GM12878 (cell line): ENCODE measurements around the gene DNAJC11. TPM values are rescaled to one million over a fixed set of nuclear protein-coding genes. Genes with fewer than 3 reads are reported as not detected.
A peak's percentile ranks its signal among the peaks of the same experiment; 100 is the strongest.
"Not testable (repeated sequence)": the region's sequence is repeated elsewhere in the genome, so short reads cannot be mapped to it uniquely, and the experiment has no call there.

Source experiments
- ATAC-seq: fragments of 200-7000 bp; cut with Tn5 transposase; 3 replicates; pipeline ENCODE4 v1.9.1; 2020; ENCODE audit warnings: mild to moderate bottlenecking, moderate library complexity
- BruUV-seq: library from RNA; stranded (reverse); fragments of 400-500 nt; replicated peaks from 2 replicates; lab custom pipeline; 2021; lab: Mats Ljungman, UMichigan
- CTCF ChIA-PET: fragments of 300-600 bp; sonication (Branson Sonifier 250); formaldehyde crosslinking; extraction: SDS; loops from one replicate; lab custom pipeline; 2021; ENCODE audit warnings: inconsistent platforms; lab: Yijun Ruan, JAX
- POLR2A ChIA-PET: fragments of 350-600 bp; formaldehyde crosslinking; extraction: SDS; loops from one replicate; lab custom pipeline; 2021; ENCODE audit warnings: inconsistent platforms; lab: Charles Lee
- RAD21 ChIA-PET: fragments of 300-600 bp; sonication (Branson Sonifier 250); formaldehyde crosslinking; loops from one replicate; lab custom pipeline; 2023; ENCODE audit warnings: antibody characterized with exemption; ENCODE audit not compliant: unreplicated experiment; lab: Charles Lee
- SMC1A ChIA-PET: fragments of 300-600 bp; sonication (Branson Sonifier 250); formaldehyde crosslinking; loops from one replicate; lab custom pipeline; 2023; ENCODE audit not compliant: unreplicated experiment, uncharacterized antibody; lab: Charles Lee
- DNase-seq: peaks from one replicate; pipeline ENCODE4 v3.0.0-alpha.2; 2011; ENCODE audit warnings: low read depth, low spot score
- FAIRE-seq: peaks from 3 replicates; lab custom pipeline; 2011; peaks lifted over from hg19 to GRCh38; lab: Jason Lieb, UNC
- H2AFZ ChIP-seq: 2 replicates; pipeline ENCODE4 v1.6.0; 2011; ENCODE audit warnings: low read depth, low read length, control low read depth; ENCODE audit not compliant: control insufficient read depth
- H3K27ac ChIP-seq: 2 replicates; pipeline ENCODE4 v1.5.1; 2011; ENCODE audit warnings: control low read depth; ENCODE audit not compliant: control insufficient read depth, insufficient read depth
- H3K27me3 ChIP-seq, 2 experiments: replicated peaks in 1 of 2; 2 replicates each; pipeline versions ENCODE4 v1.6.0 to v1.6.1; 2011; ENCODE audit warnings: low read length in 1 of 2; ENCODE audit not compliant: control insufficient read depth in 2 of 2, insufficient read depth in 2 of 2
- H3K36me3 ChIP-seq, 2 experiments: 2 replicates each; pipeline ENCODE4 v1.5.1; 2011; ENCODE audit warnings: low read length in 1 of 2; ENCODE audit not compliant: control insufficient read depth in 2 of 2, insufficient read depth in 2 of 2
- H3K4me1 ChIP-seq: 2 replicates; pipeline ENCODE4 v1.6.1; 2011; ENCODE audit warnings: mild to moderate bottlenecking, low read length, moderate library complexity, mixed read lengths; ENCODE audit not compliant: control insufficient read depth, insufficient read depth
- H3K4me2 ChIP-seq: 2 replicates; pipeline ENCODE4 v1.6.0; 2011; ENCODE audit warnings: control low read depth; ENCODE audit not compliant: control insufficient read depth, insufficient read depth
- H3K4me3 ChIP-seq: fragments of 200-600 bp; sonication (generic); 2 replicates; pipeline ENCODE4 v1.5.1; 2016
- H3K79me2 ChIP-seq: 2 replicates; pipeline ENCODE4 v1.6.0; 2011; ENCODE audit warnings: low read length; ENCODE audit not compliant: control insufficient read depth, insufficient read depth
- H3K9ac ChIP-seq: 2 replicates; pipeline ENCODE4 v1.8.0; 2011; ENCODE audit warnings: low read length, control low read depth, mixed read lengths; ENCODE audit not compliant: control insufficient read depth, insufficient read depth
- H3K9me3 ChIP-seq: replicated peaks from 3 replicates; pipeline ENCODE4 v1.5.1; 2011; ENCODE audit warnings: mild to moderate bottlenecking, low read length; ENCODE audit not compliant: control insufficient read depth, insufficient read depth
- H4K20me1 ChIP-seq: 2 replicates; pipeline ENCODE4 v1.6.0; 2011; ENCODE audit not compliant: control insufficient read depth, insufficient read depth
- BCL11A ChIP-seq: IDR thresholded peaks from 2 replicates; pipeline ENCODE4 v1.6.1; 2011; ENCODE audit warnings: low read depth, low read length
- BHLHE40 ChIP-seq, 2 experiments: fragments of 450-650 bp in 1 of 2; IDR thresholded peaks; 2 replicates each; pipeline ENCODE4 v1.6.1; 2011 to 2017; ENCODE audit warnings: low read depth in 2 of 2, borderline replicate concordance in 1 of 2, improper control_type of control experiment in 1 of 2, low read length in 1 of 2, mild to moderate bottlenecking in 1 of 2
- CHD4 ChIP-seq: fragments of 200-600 bp; sonication (generic); IDR thresholded peaks from 2 replicates; pipeline ENCODE4 v1.6.1; 2016; ENCODE audit warnings: mild to moderate bottlenecking
- EED ChIP-seq: sonication (generic); IDR thresholded peaks from 2 replicates; pipeline ENCODE4 v1.6.1; 2016; ENCODE audit warnings: antibody characterized with exemption, low read depth
- IKZF1 ChIP-seq: fragments of 450-650 bp; conservative IDR thresholded peaks from 2 replicates; pipeline ENCODE4 v1.6.1; 2017; ENCODE audit warnings: antibody characterized with exemption, mild to moderate bottlenecking
- JUNB ChIP-seq: IDR thresholded peaks from 2 replicates; pipeline ENCODE4 v1.6.1; 2016; ENCODE audit warnings: antibody characterized with exemption, mild to moderate bottlenecking
- MXI1 ChIP-seq: fragments of 150-350 bp; IDR thresholded peaks from 2 replicates; pipeline ENCODE4 v1.6.1; 2011; ENCODE audit warnings: low read depth, mild to moderate bottlenecking, inconsistent platforms, low read length, improper control_type of control experiment
- RUNX3 ChIP-seq: IDR thresholded peaks from 2 replicates; pipeline ENCODE4 v1.6.1; 2012; ENCODE audit warnings: low read length, inconsistent platforms
- STAT1 ChIP-seq: fragments of 450-650 bp; conservative IDR thresholded peaks from 2 replicates; pipeline ENCODE4 v1.6.1; 2014; ENCODE audit warnings: antibody characterized with exemption, mild to moderate bottlenecking
- ZSCAN29 ChIP-seq: fragments of 450-650 bp; IDR thresholded peaks from 2 replicates; pipeline ENCODE4 v1.6.1; 2017; ENCODE audit warnings: mild to moderate bottlenecking, moderate library complexity
- ZZZ3 ChIP-seq: IDR thresholded peaks from 2 replicates; pipeline ENCODE4 v1.6.1; 2011; ENCODE audit warnings: low read depth; ENCODE audit not compliant: control insufficient read depth, insufficient read length
- WGBS: methylation state at CpG from one replicate; pipeline ENCODE4 v1.1.6; 2016; ENCODE audit warnings: low lambda C conversion rate; ENCODE audit not compliant: insufficient replicate concordance, insufficient coverage; ENCODE audit errors: missing lambda C conversion rate; 5-methylcytosine and 5-hydroxymethylcytosine counted together
- in situ Hi-C: fragments of 300-500 bp; cut with MboI; formaldehyde crosslinking; loops from 9 replicates; pipeline ENCODE4 v1.14.3; 2018; ENCODE audit warnings: mixed read lengths
- intact Hi-C: fragments of 100-400 bp; cut with micrococcal nuclease; formaldehyde crosslinking; loops from one replicate; pipeline ENCODE4 v1.14.2; 2022; ENCODE audit not compliant: unreplicated experiment
- polyA plus RNA-seq, 11 experiments: library from polyadenylated mRNA; depleted of rRNA in 4 of 11; unstranded in 6 of 11; stranded (reverse) in 5 of 11; fragments of >200 nt; fragmentation: Nextera tagmentation in 4 of 11; fragmentation: Illumina TruSeq in 1 of 11; extraction: Ambion mirVana in 4 of 11; extraction: Trizol in 1 of 11; gene quantifications; 1 replicate in 1 of 11; 2 replicates in 10 of 11; pipeline versions ENCODE4 v1.2.1 to v1.2.3, GENCODE V29; 2011 to 2016; ENCODE audit warnings: inconsistent platforms in 2 of 11, missing spikeins in 2 of 11, low read depth in 1 of 11
- total RNA-seq, 4 experiments: library from RNA; depleted of rRNA in 3 of 4; stranded (reverse); fragments of >200 nt in 3 of 4; fragmentation: Illumina TruSeq in 1 of 4; extraction: Trizol in 1 of 4; gene quantifications; 2 replicates each; pipeline versions ENCODE4 v1.2.1 to v1.2.3, GENCODE V29; 2013 to 2021
- TF ChIP-seq, protein P1 (sequence below): IDR thresholded peaks from 2 replicates; pipeline ENCODE4 v1.6.1; 2011; ENCODE audit warnings: borderline replicate concordance, low read depth, mild to moderate bottlenecking, moderate library complexity, mixed read lengths, low read length; ENCODE audit not compliant: insufficient read depth; ENCODE audit errors: extremely low read length

The DNAJC11 gene
- total and polyA plus RNA-seq, 10 of the 15 experiments (the other 5 are each of a cell fraction or from before 2014, with no cell fraction given): 5.0 to 58.8 (median 39.5) TPM

DNA sequence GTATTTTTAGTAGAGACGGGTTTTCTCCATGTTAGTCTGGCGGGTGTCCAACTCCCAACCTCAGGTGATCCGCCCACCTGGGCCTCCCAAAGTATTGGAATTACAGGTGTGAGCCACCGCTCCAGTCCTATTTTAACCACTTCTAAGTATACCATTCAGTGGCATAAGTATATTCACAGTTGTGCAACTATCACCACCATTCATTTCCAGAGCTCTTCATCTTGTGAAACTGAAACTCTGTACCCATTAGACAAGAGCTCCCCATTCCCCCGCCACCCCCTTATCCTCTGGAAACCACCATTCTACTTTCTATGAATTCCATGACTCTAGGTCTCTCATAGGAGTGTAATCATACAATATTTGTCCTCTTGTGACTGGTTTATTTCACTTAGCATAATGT lies 43.5 kb upstream of the DNAJC11 start (continued):
- TF ChIP-seq BCL11A (peak; percentile 47; the same call in 1 of the 2 replicates), JUNB (peak; percentile 83), ZSCAN29 (no peak), IKZF1 (peak; percentile 47; the same call in 1 of the 2 replicates), CHD4 (no peak), EED (peak; percentile 95)
- TF ChIP-seq, all 136 proteins: peak for 12

DNA sequence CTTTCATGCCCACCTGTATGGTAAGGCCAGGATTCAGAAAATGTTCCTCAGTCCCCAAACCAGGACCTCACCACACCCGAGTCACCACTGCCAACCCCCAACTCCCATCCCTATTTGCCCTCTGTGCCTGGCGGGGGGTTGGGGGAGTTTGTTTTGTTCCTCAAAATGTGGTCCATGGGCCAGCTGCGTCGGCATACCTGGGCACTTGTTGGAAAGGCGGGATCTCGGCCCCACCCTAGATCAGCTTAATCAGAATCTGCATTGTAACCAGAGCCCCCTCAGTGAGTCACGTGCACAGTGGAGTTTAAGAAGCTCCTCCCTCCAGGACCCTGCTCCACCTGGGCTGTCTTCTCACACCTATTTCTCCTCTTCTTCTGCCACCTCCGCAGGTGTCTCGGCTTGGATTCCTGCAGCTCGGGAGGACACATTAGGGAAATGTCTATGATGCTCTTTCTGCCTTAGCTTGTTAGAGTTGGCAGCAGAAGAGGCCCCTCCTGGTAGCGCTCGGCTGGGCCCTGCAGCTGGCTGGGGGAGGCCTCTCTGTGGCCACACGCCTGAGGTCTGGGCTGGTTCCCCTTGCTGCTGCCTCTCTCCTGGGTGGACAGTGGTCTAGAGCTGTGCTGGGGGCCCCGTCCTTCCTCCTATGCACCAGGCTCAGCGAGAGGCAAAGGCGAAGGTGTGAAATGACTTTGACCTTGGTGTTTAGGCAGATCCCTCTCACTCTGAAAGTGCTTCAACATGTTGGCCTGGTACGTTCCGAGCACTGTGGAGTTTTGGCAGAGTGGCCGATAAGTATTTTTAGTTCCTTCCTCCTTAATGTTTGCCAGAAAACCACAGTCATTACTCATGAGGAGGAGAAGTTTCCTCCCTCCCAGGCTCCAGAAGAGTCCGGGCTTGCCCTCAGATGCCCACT lies 41.8 kb upstream of the DNAJC11 start:
- CTCF ChIA-PET: no interaction called here
- Histone ChIP-seq H3K4me2 (peak overlapping the region; percentile 66), H2AFZ (peak overlapping the region; percentile 84)

DNA sequence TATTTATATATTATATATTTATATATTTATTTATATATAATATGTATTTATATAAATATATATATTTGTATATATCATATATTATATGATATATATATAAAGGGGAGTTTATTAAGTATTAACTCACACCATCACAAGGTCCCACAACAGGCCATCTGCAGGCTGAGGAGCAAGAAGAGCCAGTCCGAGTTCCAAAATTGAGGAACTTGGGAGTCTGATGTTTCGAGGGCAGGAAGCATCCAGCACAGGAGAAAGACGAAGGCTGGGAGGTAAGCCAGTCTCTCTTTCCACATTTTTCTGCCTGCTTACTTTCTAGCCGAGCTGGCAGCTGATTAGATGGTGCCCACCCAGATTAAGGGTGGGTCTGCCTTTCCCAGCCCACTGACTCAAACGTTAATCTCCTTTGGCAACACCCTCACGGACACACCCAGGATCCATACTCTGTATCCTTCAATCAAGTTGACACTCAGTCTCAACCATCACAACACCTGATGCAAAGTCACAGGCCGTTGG lies 41.1 kb upstream of the DNAJC11 start:
- H2AFZ ChIP-seq, CTCF ChIA-PET, FAIRE-seq: not testable (repeated sequence)

More for the DNA sequence above, 41.8 kb upstream of the DNAJC11 start:
- peak; percentile 72 for ATAC-seq
- ChIA-PET RAD21 (no interaction called here), SMC1A (interaction anchor here (0.9 kb wide), 1 partner anchor 146 kb away, joined by 3 read pairs; no protein-coding TSS in a partner anchor), POLR2A (interaction anchor here (0.6 kb wide), 1 partner anchor 1251 kb away, joined by 5 read pairs; no protein-coding TSS in a partner anchor)
- TF ChIP-seq EED (peak; percentile 66), BHLHE40 (IDR thresholded peaks at IDR 0.05; ENCODE audit: borderline replicate concordance in 1 of 2, low read depth in 2 of 2, low read length in 1 of 2) (peak in 1 of 2 experiments; percentile 48; a peak in 1 of 4 replicates), RUNX3 (peak; percentile 36), STAT1 (no peak), MXI1 (no peak), ZZZ3 (no peak)
- TF ChIP-seq, protein P1, sequence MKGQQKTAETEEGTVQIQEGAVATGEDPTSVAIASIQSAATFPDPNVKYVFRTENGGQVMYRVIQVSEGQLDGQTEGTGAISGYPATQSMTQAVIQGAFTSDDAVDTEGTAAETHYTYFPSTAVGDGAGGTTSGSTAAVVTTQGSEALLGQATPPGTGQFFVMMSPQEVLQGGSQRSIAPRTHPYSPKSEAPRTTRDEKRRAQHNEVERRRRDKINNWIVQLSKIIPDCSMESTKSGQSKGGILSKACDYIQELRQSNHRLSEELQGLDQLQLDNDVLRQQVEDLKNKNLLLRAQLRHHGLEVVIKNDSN: peak; percentile 52
- Histone ChIP-seq H3K27ac (0 out of 2 replicates have a peak overlapping the region, but pooled peaks have one; percentile 24), H3K9ac (peak overlapping the region; percentile 29; the same call in 1 of the 2 replicates), H3K79me2 (no peaks in the 10 kb centered on the region), H3K36me3 (no peaks in the 10 kb centered on the region), H3K9me3 (no peaks in the 10 kb centered on the region), H3K4me1 (peaks cover 9% of the 10 kb centered on the region), H3K4me3 (no peak overlapping the region), H4K20me1 (no peaks in the 10 kb centered on the region), H3K27me3 (no peaks in the 10 kb centered on the region)
- in situ Hi-C loops (no loop called here), intact Hi-C loops (no loop called here)
- FAIRE-seq: peak; percentile 79
- BruUV-seq: no TSS peak
- 26% methylated on average over 20 of the region's 20 CpGs for WGBS
- peak; percentile 28 for DNase-seq

More for the DNA sequence above, 41.1 kb upstream of the DNAJC11 start:
- H3K27ac ChIP-seq, H3K9me3 ChIP-seq, intact Hi-C loops, H3K36me3 ChIP-seq, H3K9ac ChIP-seq, H4K20me1 ChIP-seq, ATAC-seq, BruUV-seq, in situ Hi-C loops, H3K4me1 ChIP-seq, H3K79me2 ChIP-seq, H3K4me2 ChIP-seq, RAD21 ChIA-PET, POLR2A ChIA-PET, SMC1A ChIA-PET, H3K4me3 ChIP-seq, DNase-seq, H3K27me3 ChIP-seq: not testable (repeated sequence)
- WGBS: 60% methylated on average over 7 of the region's 7 CpGs
